Tibial nerve (tissue), 4 donors: ENCODE results near the gene KCTD13.

Experiments used
- EP300 ChIP-seq, 2 donors: sonication (generic); formaldehyde crosslinking; IDR thresholded peaks; one replicate each; pipeline ENCODE4 v1.6.1; 2017; ENCODE audit warnings: antibody characterized with exemption in 2 of 2, mild to moderate bottlenecking in 1 of 2
- TF ChIP-seq, protein P1 (sequence below), 5 experiments: fragments of 200-600 bp in 3 of 5; fragments of 450-650 bp in 2 of 5; sonication (generic) in 3 of 5; IDR thresholded peaks; one replicate each; pipeline ENCODE4 v1.5.1; 2016 to 2019; ENCODE audit warnings: antibody characterized with exemption in 5 of 5, mild to moderate bottlenecking in 3 of 5, moderate library complexity in 2 of 5

- TF ChIP-seq, protein P1, sequence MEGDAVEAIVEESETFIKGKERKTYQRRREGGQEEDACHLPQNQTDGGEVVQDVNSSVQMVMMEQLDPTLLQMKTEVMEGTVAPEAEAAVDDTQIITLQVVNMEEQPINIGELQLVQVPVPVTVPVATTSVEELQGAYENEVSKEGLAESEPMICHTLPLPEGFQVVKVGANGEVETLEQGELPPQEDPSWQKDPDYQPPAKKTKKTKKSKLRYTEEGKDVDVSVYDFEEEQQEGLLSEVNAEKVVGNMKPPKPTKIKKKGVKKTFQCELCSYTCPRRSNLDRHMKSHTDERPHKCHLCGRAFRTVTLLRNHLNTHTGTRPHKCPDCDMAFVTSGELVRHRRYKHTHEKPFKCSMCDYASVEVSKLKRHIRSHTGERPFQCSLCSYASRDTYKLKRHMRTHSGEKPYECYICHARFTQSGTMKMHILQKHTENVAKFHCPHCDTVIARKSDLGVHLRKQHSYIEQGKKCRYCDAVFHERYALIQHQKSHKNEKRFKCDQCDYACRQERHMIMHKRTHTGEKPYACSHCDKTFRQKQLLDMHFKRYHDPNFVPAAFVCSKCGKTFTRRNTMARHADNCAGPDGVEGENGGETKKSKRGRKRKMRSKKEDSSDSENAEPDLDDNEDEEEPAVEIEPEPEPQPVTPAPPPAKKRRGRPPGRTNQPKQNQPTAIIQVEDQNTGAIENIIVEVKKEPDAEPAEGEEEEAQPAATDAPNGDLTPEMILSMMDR (IDR thresholded peaks at IDR 0.05) = no peak
- no peak for TF ChIP-seq EP300 (IDR thresholded peaks at IDR 0.05)
Measured at GRCh38 chr16:29943846-29944799, 18.1 kb upstream of the KCTD13 start.
